Hindlimb muscle (tissue), 1 donor: ENCODE data around the gene WFIKKN1. TPM values are rescaled to one million over a fixed set of nuclear protein-coding genes. Genes with fewer than 3 reads are reported as not detected.
"Not testable (repeated sequence)": the region's sequence is repeated elsewhere in the genome, so short reads cannot be mapped to it uniquely, and the experiment has no call there.

Source experiments
- DNase-seq: peaks from one replicate; pipeline ENCODE4 v3.0.0-alpha.2; 2013
- polyA plus RNA-seq: library from polyadenylated mRNA; unstranded; fragments of 120-200 nt; gene quantifications from one replicate; pipeline ENCODE4 v1.2.1, GENCODE V29; 2013; ENCODE audit not compliant: insufficient read length

WFIKKN1 gene
- polyA plus RNA-seq, 1 donor, result 0.80 TPM

DNA sequence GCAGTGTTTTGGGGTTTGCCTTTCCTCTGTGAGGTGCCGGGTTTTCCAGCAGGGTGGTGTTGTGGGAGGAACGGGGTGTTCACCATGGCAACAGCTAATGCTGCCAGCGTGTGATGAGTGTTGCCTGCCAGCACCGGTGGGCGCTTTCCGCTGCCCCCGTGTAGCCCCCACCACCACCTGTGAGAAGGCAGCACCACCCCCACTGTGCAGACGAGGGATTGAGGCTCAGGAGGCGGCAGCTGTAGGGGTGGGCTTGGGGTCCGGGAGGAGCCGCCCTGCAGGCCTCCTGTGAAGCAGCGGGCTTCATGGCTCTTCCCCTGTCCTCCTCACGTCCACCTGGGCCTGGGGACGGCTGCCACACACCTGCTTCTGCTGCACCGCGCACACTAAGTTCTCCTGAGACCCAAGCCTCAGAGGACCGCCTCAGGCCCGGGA is 35.7 kb upstream of the WFIKKN1 start:
- DNase-seq, result no peak

DNA sequence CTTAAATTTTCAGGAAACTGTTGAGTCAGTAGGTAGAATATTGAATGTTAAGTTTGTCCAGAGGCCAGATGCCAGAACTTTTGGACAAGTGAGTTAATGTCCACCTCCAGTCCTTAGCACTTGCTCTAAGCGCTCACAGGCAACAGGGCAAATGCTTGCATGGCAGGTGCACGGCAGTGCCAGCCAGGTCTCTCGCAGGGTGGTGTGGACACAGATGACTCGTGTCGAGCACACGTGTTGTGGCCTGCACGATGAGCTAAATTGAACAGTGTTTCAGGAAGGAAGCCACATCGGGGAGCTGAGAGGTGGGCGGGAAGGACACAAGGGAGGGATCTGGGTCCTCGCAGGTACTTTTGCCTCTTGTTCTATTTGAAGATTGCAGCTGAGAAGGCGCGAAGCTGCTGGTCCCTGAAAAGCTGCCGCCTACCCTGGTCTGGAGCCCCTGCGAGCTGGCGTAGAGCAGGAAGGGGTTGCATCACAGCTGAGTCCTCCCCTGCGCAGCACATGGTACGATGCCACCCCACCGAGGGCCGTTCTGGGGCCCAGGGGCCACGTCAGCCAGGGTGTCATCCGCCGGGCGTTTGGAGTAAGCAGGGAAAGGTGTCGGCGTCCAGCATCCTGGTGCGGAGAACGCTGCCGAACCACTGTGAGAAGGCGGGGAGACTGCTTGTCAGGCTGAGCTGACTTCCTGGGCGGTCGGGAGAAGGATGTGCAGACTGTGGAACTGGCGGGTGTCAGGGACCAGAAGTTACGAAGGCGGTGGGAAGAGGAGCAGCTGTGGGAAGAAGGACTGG is 34.6 kb upstream of the WFIKKN1 start:
- DNase-seq, result no peak

DNA sequence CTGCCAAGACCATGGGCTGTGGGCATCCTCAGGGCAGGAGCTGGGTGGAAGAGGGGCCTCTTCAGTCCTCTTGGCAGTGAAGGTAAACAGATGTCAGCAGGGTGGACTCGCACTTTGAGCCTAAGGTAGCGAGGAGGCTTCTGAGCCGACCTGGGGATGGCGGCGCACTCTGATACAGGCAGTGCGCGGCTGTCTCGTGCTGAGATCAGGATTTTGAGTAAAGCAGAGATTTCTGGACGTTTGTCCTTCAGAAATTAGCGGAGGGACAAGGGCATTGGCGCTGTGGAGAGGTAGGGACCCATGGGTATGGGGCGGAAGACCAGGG is 34.1 kb upstream of the WFIKKN1 start:
- DNase-seq, result no peak

DNA sequence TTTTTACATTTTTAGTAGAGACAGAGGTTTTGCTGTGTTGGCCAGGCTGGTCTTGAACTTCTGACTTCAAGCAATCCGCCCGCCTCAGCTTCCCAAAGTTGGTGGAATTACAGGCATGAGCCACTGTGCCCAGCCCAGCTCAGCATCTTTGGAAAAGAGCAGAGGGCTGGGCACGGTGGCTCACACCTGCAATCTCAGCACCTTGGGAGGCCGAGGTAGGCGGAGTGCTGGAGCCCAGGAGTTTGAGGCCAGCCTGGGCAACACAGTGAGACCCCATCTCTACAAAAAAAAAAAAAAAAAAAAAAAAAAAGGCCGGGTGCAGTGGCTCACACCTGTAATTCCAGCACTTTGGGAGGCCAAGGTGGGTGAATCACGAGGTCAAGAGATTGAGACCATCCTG is 33.1 kb upstream of the WFIKKN1 start:
- not testable (repeated sequence) for DNase-seq

DNA sequence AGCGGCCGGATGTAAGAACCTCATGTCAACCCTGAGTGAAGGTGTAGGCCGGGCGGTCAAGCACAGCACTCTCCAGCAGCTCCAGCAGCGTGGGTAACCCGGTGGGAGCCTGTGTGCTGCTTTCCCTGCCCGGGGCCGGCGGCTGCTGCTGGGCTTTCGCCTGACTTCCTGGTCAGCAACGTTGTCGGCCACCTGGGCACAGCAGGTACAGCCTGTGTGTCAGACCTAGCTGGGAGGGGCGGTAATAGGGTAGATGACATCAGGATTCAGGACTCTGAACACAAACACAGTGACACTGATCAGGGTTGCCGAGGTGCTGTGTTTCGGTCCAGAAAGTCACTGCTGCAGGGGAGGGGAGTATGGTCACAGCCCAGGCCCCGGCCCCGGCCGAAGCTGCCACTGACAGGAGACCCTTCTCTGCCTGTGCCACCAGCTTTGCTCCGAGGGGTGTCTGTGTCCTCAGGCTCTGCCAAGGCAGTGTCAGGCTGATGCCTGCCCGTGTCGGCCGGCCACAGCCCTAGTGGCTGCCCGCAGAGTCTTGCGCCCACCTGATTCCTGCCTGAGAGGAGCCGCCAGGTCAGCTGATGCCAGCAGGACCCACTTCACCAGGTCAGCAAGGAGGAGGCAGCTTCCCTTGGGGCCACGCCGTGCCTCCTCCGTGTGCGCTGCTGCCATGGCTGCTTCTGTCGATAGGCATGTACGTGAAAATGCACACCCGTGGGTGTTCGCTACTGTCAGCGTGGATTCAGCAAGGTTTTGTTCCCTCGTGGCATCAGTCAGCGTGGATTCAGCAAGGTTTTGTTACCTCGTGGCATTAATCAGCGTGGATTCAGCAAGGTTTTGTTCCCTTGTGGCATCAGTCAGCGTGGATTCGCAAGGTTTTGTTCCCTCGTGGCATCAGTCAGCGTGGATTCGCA is 31.7 kb upstream of the WFIKKN1 start:
- no peak for DNase-seq

DNA sequence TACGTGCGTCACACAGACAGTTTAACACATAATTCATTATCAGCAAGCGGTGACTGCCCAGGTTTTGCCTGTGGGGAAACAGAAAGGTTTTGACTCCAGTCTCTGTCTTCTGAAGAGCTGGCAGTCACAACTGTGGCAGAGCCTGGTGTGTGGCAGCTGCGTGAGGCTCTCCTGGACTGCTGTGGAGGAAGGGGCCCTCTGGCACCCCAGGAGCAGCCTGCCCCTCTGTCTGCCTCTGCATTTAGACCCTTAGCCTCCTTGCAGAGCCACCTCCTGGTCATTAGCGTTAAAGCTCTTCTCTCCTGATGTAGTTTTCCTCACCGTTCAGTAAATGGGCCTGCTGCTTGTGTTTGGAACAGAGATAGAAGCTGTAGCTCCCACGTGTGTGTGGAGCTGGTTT is 30.0 kb upstream of the WFIKKN1 start:
- no peak for DNase-seq

DNA sequence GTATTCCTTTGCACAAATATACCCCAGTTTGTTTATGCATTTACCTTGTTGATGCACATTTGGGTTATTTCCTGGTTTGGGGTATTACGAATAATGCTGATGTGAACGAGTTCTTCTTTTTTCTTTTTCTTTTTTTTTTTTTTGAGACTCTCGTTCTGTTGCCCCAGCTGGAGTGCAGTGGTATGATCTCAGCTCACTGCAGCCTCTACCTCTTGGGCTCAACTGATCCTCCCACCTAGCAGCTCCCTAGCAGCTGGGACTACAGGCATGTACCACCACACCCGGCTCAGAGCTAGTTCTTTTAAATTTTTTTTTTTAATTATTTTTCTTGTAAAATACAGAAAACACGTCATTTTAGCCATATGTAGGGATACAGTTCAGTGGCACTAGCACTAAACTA is 26.9 kb upstream of the WFIKKN1 start:
- no peak for DNase-seq

DNA sequence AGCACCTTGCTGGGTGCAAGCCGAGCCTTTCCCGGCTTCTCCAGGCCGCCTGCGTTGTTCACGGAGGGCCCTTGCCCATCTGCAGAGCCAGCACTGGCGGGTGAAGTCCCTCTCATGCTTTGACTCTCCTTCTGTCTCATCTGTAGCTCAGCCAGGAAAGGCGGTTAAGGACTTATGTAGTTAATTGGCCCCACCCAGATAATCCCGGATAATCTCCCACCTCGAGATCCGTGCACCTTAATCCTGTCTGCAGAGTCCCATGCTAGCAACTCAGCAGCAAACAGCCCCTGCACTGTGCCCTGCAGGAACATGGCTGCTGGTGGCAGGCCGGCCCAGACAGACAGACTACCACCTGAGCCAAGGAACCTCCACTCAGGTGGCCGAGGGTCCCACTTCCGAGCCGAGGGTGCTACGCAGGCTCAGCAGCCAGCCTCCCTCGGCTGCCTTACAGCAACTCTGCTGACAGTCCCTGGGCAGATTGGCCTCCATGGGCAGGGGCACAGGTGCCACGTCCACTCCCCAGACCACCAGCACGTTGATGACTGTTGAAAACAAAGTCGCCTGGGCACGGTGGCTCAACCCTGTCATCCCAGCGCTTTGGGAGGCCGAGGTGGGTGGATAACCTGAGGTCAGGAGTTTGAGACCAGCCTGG is 24.0 kb upstream of the WFIKKN1 start:
- DNase-seq, result no peak

DNA sequence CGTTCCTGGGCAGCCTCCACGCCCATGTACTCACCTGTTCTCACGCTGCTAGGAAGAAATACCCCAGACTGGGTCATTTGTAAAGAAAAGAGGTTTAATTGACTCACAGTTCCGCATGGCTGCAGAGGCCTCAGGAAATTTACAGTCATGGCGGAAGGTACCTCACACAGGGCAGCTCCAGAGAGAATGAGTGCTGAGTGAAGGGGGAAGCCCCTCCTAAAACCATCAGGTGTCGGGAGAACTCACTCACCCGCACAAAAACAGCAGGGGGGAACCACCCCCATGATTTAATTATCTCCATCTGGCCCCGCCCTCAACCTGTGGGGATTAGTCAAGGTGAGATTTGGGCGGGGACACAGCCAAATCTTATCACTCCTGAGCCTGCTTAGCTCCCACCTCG is 22.8 kb upstream of the WFIKKN1 start:
- DNase-seq, result no peak

DNA sequence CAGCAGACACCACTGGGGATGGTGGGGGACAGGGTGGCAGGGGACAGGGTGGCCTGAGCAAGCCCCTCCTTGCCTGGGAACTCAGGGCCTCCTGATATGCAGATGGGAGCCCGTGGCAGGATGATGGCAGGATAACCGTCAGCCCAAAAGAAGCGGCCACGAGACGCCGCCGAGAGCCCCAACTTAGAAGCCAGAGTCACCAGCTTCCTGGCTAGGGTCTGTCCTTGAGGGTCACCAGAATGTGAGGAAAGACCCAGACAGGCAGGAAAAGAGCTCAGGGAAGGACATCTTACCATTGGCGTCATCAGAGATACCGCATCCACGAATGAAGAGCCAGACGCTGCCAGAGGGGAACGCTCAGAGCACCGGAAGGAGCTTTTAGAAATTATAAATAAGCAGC is 21.5 kb upstream of the WFIKKN1 start:
- DNase-seq, result no peak

DNA sequence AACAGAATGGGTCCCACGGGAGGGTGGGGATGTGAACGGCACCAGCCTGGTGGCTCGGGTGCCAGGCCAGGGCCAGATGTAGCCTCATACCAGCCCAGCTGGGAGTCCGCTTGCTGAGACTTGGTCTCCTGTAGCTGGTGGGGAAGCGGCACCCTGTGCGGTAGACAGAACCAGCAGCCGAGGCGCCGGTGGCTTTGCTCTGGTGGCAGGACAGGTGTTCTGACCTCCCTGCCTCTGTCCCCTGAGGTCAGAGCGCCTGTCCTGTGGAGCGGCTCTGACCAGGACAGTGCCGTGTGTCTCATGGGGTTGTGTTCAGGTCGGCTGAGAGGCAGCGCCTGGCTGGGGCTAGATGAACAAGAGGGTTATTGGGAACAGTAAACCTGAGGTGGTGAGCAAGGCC is 20.8 kb upstream of the WFIKKN1 start:
- no peak for DNase-seq

DNA sequence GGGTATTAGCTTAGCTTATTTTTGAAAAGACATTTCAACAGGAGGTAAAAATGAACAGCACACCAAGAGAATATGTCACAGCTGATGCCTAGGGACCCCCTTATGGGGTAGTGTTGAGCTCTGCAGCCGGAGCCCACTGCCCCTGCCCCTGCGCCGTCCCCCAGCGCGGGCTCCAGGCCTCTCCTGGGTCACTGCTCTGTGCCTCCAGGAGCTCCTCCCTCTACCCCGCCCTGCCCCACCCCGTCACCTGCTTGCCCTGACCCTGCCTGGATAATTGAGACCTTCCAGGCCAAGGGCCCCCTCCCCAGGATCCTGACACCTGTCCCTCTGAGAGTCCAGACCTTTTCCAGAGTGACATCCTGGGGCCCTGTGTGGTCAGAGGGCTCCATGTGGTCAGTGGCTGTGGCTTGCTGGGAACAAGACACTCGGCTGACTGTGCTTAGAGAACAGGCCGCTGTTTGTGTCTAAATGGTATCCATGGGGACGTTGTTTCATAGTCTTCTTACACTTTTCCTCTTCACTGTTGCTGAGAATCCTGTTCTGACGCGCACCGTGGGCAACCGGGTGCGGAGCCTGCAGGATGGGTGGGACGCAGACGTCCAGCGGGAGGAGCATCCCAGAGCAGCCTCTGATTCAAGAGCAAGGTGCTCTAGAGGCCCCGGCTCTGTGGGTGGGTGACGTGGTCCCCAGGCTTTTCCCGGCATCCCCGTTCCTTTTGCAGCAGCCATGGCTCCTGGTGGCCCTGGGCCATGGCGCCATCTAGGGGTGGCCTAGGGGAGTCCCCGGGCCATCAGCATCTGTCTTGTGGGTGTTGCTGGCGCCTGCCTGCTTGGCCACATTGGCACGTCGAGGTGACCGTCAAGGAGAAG is 20.0 kb upstream of the WFIKKN1 start:
- no peak for DNase-seq

DNA sequence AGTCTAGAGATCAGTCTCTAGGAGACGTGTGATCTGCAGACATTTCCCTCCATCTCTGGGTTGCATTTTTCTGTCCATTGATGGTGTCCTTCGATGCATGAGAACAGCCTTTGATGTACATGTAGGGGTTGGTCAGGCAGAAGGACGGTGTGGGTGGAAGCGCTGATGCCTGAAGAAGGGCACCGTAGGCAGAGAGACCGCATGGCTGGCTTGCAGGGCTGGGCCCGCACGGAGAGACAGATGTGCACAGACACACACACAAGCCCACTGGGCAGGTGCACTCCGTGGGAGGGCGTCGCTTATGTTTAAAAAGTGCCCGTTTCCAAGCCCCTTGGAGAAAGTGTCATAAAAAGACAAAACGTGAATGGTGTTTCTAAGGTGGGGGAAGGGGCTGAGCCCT is 15.7 kb upstream of the WFIKKN1 start:
- no peak for DNase-seq

DNA sequence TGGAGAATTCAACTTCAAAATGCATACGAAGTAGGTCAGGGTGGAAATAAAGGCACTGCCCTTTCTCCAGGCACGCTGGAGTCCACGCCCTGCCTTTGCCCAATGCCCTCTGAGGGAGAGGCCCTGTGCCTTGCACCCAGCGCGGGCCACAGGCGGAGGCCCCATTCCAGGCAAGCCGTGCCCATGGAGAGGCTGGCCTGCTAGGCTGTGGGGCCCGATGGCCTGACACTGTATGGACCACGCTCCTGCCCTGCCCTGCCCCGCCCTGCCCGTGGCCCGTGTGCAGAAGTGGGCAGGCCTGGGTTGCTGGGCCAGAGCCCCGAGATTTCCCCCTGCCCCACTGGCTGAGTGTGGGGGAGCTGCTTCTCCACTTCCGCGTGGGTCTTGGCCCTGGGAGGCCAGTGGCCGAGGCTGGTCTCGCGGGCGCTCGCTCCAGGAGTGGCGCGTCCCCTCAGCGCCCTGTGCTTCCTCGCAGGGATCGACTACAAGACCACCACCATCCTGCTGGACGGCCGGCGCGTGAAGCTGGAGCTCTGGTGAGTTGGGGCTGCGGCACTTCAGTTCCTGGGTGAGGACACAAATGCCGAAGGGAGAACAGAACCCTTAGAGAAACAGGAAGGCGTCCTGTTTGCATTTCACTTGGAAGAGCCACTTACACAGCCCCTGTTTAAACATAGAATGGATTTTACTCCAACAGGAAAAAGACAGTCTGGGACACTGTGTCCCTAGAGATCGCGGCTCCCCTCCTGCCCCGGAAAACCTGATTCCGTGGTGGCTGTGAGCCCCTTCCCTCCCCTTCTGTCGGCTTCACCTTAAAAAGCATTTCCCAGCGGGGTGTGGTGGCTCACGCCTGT is 13.8 kb upstream of the WFIKKN1 start:
- DNase-seq, result no peak

DNA sequence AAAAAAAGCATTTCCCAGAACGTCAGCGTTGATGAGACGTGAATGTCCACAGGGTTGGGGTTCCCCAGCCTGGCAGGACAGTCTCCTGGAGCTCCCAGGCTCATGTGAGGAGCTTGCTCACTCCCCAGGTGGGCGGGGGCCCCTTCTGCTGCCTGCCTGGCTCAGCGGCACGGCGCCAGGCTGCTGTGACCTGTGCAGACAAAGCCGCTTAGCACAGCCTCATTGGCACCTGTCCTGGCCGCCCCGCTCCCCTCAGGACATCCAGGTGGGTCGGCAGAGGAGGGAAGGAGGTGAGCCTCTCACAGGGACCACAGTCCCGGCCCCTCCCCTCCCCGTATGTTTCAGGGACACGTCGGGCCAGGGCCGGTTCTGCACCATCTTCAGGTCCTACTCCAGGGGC is 12.9 kb upstream of the WFIKKN1 start:
- no peak for DNase-seq

DNA sequence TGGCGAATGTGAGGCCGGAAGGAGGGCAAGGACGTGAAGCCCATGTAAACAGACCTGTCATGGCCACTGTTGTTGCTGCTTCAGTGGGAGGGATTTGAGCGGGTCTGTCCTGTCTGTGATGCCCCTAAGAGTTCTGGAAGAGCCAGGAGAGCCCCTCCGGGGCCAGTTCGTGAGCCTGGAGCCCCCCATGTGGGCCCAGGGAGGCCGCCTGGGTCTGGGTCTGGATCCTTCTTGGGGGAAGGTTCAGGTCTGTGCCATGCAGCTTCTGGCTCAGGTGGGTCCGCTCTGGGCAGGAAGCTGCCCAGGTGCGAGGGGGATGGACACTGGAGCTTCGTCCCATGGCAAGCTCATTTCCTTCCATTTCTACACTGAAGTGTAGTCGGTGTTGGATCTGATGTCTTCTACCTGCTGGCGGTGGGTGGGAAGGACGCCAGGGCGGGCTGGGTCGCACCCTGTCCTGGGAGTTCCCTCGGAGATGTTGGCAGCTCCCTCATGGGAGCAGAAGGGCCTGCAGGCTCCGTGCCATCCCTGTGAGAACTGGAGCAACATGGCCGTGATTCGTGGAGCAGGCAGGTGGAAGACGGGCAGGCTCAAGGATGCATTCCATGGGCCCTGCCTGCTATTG is 11.2 kb upstream of the WFIKKN1 start:
- no peak for DNase-seq

DNA sequence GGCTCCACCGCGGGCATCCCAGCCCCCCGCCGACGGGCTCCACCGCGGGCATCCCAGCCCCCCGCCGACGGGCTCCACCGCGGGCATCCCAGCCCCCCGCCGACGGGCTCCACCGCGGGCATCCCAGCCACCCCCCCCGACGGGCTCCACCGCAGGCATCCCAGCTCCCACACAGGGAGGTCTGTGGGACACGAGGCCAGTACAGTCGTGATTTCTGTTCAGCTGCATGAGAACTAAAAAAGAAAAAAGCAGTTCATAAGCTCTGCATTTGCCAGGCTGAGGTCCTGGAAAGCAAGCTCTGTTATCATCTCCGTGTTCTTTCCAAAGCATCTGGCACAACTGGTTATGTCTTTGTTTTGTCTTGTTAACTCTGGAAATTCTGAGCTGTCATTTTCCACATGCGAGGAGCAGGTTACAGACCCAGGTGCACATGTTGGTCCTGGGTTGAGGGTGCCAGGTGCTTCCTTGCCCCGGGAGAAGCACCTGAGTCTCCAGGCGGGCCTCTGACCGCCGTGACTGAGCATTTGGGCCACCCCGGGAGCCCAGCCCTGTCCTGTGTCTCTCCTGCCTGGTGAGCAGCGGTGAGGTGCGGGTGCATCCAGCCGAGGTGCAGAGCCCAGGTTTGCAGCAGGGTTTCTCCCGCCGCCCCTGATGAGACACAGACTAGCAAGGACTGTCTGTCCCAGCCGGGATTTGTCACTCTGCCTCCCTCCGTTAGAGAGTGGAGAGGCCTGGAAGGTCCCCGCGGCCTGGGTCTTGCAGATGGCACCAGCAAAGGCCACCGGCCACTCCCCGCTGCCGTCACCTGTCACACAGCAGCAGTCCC is 9.9 kb upstream of the WFIKKN1 start:
- no peak for DNase-seq

DNA sequence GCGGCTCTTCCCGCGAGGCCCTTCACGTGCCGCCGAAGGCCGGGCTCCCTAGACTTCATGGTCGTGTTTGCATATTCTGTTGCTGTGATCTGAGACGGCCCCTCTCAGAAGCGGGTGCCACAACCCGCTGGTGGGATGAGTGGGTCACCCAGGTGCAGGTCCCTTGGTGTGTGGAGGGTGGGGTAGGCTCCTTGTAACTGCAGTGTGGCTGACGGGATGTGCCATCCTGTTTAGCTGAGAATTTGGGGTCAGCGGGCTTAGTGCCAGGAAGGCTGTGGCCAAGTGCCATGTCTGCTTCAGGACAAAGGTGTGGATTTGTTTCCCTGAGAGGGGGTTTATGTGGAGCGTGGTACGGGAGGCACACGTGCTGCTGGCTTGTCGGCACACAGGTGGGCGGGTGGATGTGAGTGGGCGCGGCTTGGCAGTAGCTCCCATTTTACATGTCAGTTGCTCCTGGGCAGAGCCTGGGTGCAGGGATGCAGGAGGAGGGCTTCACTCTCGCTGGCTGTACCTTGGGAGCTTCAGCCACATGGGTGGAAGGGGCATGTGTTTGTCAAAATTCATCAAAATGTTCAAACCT is 9.2 kb upstream of the WFIKKN1 start:
- DNase-seq, result no peak

DNA sequence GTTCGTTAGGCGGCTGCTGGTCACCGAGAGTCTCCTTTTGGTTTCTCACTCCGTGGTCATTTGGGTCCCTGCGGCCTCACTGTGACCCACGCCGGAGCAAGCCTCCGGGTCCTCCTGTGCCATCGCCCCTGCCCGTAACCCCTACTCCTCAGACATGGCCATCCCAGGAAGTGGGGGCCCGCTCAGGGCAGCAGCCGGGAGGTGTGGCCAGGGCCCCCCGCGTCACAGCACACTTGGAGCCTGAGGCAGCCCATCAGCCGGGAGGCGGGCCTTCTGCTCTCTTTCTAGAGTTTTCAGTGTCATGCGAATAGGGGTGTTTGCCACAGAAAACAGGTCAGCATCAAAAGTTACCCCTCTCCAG is 7.9 kb upstream of the WFIKKN1 start:
- DNase-seq, result no peak
